ENCODE results near the gene CRNN. TPM values are rescaled to one million over a fixed set of nuclear protein-coding genes. Genes with fewer than 3 reads are reported as not detected.

The CRNN gene
- total and polyA plus RNA-seq, 2 experiments from 2014 or later, result not detected

GRCh38 chr1:152448496-152448895 is 34.4 kb upstream of the CRNN start:
- no peaks in the 10 kb centered on the region for H3K4me1 ChIP-seq (ENCODE audit: low read depth)
- no peaks in the 10 kb centered on the region for H3K9me3 ChIP-seq (ENCODE audit: low read depth)
- no peak for DNase-seq (ENCODE audit: low read depth in 1 of 2, low spot score in 1 of 2)

GRCh38 chr1:152448095-152448494 is 34.0 kb upstream of the CRNN start:
- Histone ChIP-seq H3K9me3 (ENCODE audit: low read depth) (no peaks in the 10 kb centered on the region), H3K27ac (no peak overlapping the region)
- DNase-seq (ENCODE audit: low read depth in 1 of 2, low spot score in 1 of 2), result no peak

More at GRCh38 chr1:152448496-152448895, 34.4 kb upstream of the CRNN start:
- H3K4me3 ChIP-seq, result no peak overlapping the region
- no peaks in the 10 kb centered on the region for H3K36me3 ChIP-seq
- H3K27me3 ChIP-seq, result no peaks in the 10 kb centered on the region
- no peak for TF ChIP-seq CTCF (IDR thresholded peaks at IDR 0.05; ENCODE audit: low read depth, low read length)
- H3K27ac ChIP-seq, result no peak overlapping the region

GRCh38 chr1:152447484-152447883 is 33.4 kb upstream of the CRNN start:
- TF ChIP-seq CTCF (IDR thresholded peaks at IDR 0.05; ENCODE audit: low read depth, low read length), result no peak
- Histone ChIP-seq H3K9me3 (ENCODE audit: low read depth) (no peaks in the 10 kb centered on the region), H3K27me3 (no peaks in the 10 kb centered on the region), H3K27ac (no peak overlapping the region), H3K36me3 (no peaks in the 10 kb centered on the region), H3K4me1 (ENCODE audit: low read depth) (no peaks in the 10 kb centered on the region), H3K4me3 (no peak overlapping the region)
- no peak for DNase-seq (ENCODE audit: low read depth in 1 of 2, low spot score in 1 of 2)

More at GRCh38 chr1:152448095-152448494, 34.0 kb upstream of the CRNN start:
- Histone ChIP-seq H3K4me3 (no peak overlapping the region), H3K36me3 (no peaks in the 10 kb centered on the region), H3K27me3 (no peaks in the 10 kb centered on the region), H3K4me1 (ENCODE audit: low read depth) (no peaks in the 10 kb centered on the region)
- TF ChIP-seq CTCF (IDR thresholded peaks at IDR 0.05; ENCODE audit: low read depth, low read length), result no peak

GRCh38 chr1:152444045-152444444 is 30.0 kb upstream of the CRNN start:
- Histone ChIP-seq H3K4me3 (no peak overlapping the region), H3K27ac (no peak overlapping the region), H3K9me3 (ENCODE audit: low read depth) (no peaks in the 10 kb centered on the region), H3K27me3 (no peaks in the 10 kb centered on the region), H3K36me3 (no peaks in the 10 kb centered on the region), H3K4me1 (ENCODE audit: low read depth) (no peaks in the 10 kb centered on the region)
- no peak for DNase-seq (ENCODE audit: low read depth in 1 of 2, low spot score in 1 of 2)
- TF ChIP-seq CTCF (IDR thresholded peaks at IDR 0.05; ENCODE audit: low read depth, low read length), result no peak

GRCh38 chr1:152442765-152443164 is 28.7 kb upstream of the CRNN start:
- H3K36me3 ChIP-seq, result no peaks in the 10 kb centered on the region
- H3K9me3 ChIP-seq (ENCODE audit: low read depth), result no peaks in the 10 kb centered on the region
- DNase-seq (ENCODE audit: low read depth in 1 of 2, low spot score in 1 of 2), result peak in 1 of 2 donors; percentile 65
- no peaks in the 10 kb centered on the region for H3K4me1 ChIP-seq (ENCODE audit: low read depth)
- no peak overlapping the region for H3K4me3 ChIP-seq
- no peak for TF ChIP-seq CTCF (IDR thresholded peaks at IDR 0.05; ENCODE audit: low read depth, low read length)
- no peaks in the 10 kb centered on the region for H3K27me3 ChIP-seq
- H3K27ac ChIP-seq, result no peak overlapping the region

GRCh38 chr1:152442301-152442700 is 28.2 kb upstream of the CRNN start:
- no peaks in the 10 kb centered on the region for H3K36me3 ChIP-seq
- no peaks in the 10 kb centered on the region for H3K9me3 ChIP-seq (ENCODE audit: low read depth)
- no peak overlapping the region for H3K27ac ChIP-seq
- H3K4me1 ChIP-seq (ENCODE audit: low read depth), result no peaks in the 10 kb centered on the region
- no peak overlapping the region for H3K4me3 ChIP-seq
- no peaks in the 10 kb centered on the region for H3K27me3 ChIP-seq
- no peak for TF ChIP-seq CTCF (IDR thresholded peaks at IDR 0.05; ENCODE audit: low read depth, low read length)
- DNase-seq (ENCODE audit: low read depth in 1 of 2, low spot score in 1 of 2), result peak in 1 of 2 donors; percentile 26
